Measurements from ENCODE around the gene OSBPL6.
"Not testable (repeated sequence)": the region's sequence is repeated elsewhere in the genome, so short reads cannot be mapped to it uniquely, and the experiment has no call there.

OSBPL6 gene

GRCh38 chr2:178295906-178296305, 101.6 kb downstream of the OSBPL6 start:
- in situ Hi-C loops (cut with MboI; ENCODE audit: low sequenced_read_pairs): no loop called here

GRCh38 chr2:178296394-178297090, 102.2 kb downstream of the OSBPL6 start:
- in situ Hi-C loops (cut with MboI; ENCODE audit: low sequenced_read_pairs): no loop called here

DNA sequence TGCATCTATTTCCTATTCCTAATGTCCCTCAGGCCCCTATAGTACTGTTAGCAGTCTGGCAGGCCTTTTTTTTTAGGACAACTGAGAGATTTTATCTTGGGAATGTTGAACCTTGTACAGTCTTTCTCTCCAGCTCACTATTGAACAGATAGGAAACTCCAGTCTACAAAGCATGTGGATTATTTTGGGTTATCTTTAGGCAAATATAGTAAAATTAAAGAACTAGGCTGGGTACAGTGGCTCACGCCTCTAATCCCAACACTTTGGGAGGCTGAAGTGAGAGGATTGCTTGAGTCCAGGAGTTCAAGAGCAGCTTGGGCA, 102.7 kb downstream of the OSBPL6 start:
- in situ Hi-C loops (cut with MboI; ENCODE audit: low sequenced_read_pairs): no loop called here

- in situ Hi-C loops (cut with MboI; ENCODE audit: low sequenced_read_pairs): no loop called here
These were observed 104.5 kb downstream of the OSBPL6 start for GRCh38 chr2:178298785-178299212.

GRCh38 chr2:178301649-178302238, 107.4 kb downstream of the OSBPL6 start:
- in situ Hi-C loops (cut with MboI; ENCODE audit: low sequenced_read_pairs): no loop called here

DNA sequence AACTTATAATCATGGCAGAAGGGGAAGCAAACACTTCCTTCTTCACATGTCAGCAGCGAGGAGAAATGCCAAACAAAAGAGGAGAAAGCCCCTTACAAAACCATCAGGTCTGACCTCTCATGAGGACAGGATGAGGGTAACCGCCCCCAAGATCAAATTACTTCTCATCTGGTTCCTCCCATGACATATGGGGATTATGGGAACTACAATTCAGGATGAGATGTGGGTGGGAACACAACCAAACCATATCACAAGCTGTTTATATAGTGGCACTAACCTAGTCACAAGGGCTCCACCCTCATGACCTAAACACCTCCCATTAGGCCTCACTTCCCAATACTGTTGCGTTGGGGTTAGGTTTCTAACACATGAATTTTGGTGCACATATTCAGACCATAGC, 110.0 kb downstream of the OSBPL6 start:
- in situ Hi-C loops (cut with MboI; ENCODE audit: low sequenced_read_pairs): no loop called here

- in situ Hi-C loops (cut with MboI; ENCODE audit: low sequenced_read_pairs): no loop called here
These were observed 112.2 kb downstream of the OSBPL6 start for GRCh38 chr2:178306352-178307073.

GRCh38 chr2:178307650-178308049, 113.3 kb downstream of the OSBPL6 start:
- in situ Hi-C loops (cut with MboI; ENCODE audit: low sequenced_read_pairs): no loop called here

DNA sequence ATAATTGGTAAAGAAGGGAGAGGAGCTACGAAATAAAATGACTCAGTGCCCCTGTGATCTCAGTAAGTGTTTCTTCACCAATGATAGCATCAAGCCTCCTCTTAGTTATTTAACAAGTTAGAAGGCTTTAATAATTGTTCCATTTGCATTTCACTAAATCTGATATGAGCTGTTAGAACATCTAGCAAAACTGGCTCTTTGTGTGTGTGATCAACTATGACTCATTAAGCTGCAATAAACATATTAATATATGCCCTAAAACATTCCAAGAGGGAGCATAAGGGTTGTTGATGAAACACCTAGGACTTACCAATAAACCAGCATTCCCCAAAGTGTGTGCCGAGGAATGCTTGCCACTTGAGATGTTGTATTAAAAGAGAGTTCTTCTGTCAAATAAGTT, 115.2 kb downstream of the OSBPL6 start:
- in situ Hi-C loops (cut with MboI; ENCODE audit: low sequenced_read_pairs): no loop called here

- in situ Hi-C loops (cut with MboI; ENCODE audit: low sequenced_read_pairs): no loop called here
These were observed 120.8 kb downstream of the OSBPL6 start for GRCh38 chr2:178315078-178315477.

DNA sequence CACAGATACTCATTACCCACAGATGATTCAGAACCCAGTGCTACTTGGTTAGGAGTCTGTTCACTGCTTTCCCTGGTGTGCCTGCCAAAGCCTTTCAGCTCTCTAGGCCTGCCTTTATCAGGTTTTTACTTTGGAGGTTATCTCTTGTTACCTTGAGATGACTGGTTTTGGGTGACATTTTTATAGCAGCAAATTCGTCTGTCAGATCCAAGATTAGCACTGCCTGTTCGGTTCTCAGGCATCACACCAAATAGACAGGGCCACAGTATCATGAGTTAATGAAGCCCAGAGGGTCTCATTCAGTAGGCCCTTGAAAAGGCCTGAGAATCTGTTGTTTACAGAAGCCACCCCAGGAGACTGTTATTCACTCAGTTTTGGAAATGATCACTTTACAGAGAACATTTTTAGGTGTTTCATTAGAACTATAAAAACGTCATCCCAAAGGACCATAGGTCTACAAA, 121.2 kb downstream of the OSBPL6 start:
- in situ Hi-C loops (cut with MboI; ENCODE audit: low sequenced_read_pairs): no loop called here

- in situ Hi-C loops (cut with MboI; ENCODE audit: low sequenced_read_pairs): no loop called here
These were observed 123.5 kb downstream of the OSBPL6 start for GRCh38 chr2:178317811-178318210.

DNA sequence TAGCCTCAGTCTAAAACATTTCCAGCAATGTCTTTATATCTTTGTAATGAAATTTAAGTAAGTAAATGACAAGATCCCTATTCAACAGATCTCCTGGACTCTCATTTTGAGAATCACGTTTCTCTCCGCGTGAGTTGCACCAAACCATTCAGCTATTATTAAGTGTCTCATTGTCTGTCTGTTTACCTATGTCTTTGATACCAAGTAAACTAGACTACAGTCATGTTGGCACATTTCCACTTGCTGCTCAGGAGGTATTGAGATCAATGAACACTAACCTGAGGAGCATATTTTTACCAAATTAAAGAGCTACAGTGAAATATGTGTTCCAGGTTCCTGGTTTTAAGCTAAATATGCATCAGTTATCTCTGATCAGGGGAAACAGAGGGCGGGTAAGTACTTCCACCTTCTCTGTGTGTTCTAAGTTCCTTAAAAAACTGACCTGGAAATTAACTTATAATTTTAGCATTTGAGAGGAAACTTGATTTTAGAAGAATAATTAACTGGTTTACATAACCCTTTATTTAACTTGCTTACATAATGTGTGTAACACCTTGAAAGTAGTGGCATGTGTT, 125.8 kb downstream of the OSBPL6 start:
- in situ Hi-C loops (cut with MboI; ENCODE audit: low sequenced_read_pairs): no loop called here

DNA sequence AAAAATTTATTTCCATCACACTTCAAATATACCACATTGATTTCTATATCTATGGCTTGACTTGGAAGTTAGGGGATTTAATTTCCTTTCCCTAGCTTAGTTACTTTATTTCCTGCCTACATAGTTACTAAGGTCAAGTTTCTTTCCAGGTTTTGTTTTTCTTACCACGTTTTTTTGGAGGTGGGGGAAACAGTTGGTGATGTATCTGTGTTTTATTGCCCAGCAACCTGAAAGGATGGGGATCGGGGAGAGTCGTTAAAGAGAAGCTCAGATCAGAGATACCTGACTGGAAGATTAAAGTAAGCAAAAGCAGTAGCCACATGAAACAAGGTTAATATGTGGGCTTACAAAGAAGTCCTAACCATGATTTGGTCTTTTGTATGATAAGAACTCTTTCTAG, 127.8 kb downstream of the OSBPL6 start:
- in situ Hi-C loops (cut with MboI; ENCODE audit: low sequenced_read_pairs): no loop called here

- in situ Hi-C loops (cut with MboI; ENCODE audit: low sequenced_read_pairs): not testable (repeated sequence)
These were observed 129.0 kb downstream of the OSBPL6 start for GRCh38 chr2:178323331-178323730.

DNA sequence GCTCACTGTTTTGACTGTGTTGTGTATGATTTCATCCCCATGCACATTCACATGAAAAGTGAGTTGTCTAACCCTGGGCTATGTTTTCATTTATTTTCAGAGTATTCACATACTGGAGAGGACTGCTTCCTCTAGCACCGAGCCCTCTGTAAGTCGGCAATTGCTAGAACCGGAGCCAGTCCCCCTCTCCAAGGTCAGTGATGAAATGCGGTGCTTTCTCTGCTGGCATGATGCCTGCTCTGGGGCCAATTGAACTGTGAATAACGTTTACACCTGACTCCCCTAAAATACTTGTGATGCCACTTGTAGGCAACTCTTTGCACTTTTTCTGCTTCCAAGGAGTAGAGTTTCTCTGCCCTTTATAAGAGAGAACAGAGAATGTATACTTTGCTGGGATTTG, 129.8 kb downstream of the OSBPL6 start:
- in situ Hi-C loops (cut with MboI; ENCODE audit: low sequenced_read_pairs): no loop called here

- in situ Hi-C loops (cut with MboI; ENCODE audit: low sequenced_read_pairs): no loop called here
These were observed 131.0 kb downstream of the OSBPL6 start for GRCh38 chr2:178325268-178325667.

GRCh38 chr2:178327516-178327915, 133.2 kb downstream of the OSBPL6 start:
- in situ Hi-C loops (cut with MboI; ENCODE audit: low sequenced_read_pairs): no loop called here

- in situ Hi-C loops (cut with MboI; ENCODE audit: low sequenced_read_pairs): no loop called here
These were observed 133.7 kb downstream of the OSBPL6 start for GRCh38 chr2:178328037-178328436.

- in situ Hi-C loops (cut with MboI; ENCODE audit: low sequenced_read_pairs): no loop called here
These were observed 136.1 kb downstream of the OSBPL6 start for GRCh38 chr2:178330175-178331017.
